Smooth muscle cell (in vitro differentiated cells): Measurements from ENCODE around the gene NFYC. TPM values are rescaled to one million over a fixed set of nuclear protein-coding genes. Genes with fewer than 3 reads are reported as not detected.

Experiments used
- DNase-seq: peaks from one replicate; lab custom pipeline; 2025; ENCODE audit not compliant: unreplicated experiment; lab: John Stamatoyannopoulos, UW
- H2AFZ ChIP-seq: fragments of 200-600 bp; sonication (generic); 2 replicates; pipeline ENCODE4 v1.6.0; 2016; ENCODE audit warnings: antibody characterized with exemption, low read depth, mild to moderate bottlenecking
- H3F3A ChIP-seq: fragments of 200-600 bp; sonication (generic); 2 replicates; pipeline ENCODE4 v1.6.0; 2017; ENCODE audit warnings: antibody characterized with exemption, low read depth
- H3K27ac ChIP-seq: fragments of 200-600 bp; sonication (generic); 2 replicates; pipeline ENCODE4 v1.5.1; 2016; ENCODE audit warnings: low read depth, mild to moderate bottlenecking
- H3K27me3 ChIP-seq: fragments of 200-600 bp; sonication (generic); 2 replicates; pipeline ENCODE4 v1.6.1; 2016; ENCODE audit warnings: low read depth, mild to moderate bottlenecking
- H3K36me3 ChIP-seq: fragments of 200-600 bp; sonication (generic); 2 replicates; pipeline ENCODE4 v1.5.1; 2016; ENCODE audit warnings: low read depth
- H3K4me1 ChIP-seq: fragments of 200-600 bp; sonication (generic); 2 replicates; pipeline ENCODE4 v1.5.1; 2016; ENCODE audit warnings: low read depth
- H3K4me2 ChIP-seq: fragments of 200-600 bp; sonication (generic); 2 replicates; pipeline ENCODE4 v1.6.0; 2016; ENCODE audit warnings: mild to moderate bottlenecking
- H3K4me3 ChIP-seq: fragments of 200-600 bp; sonication (generic); 2 replicates; pipeline ENCODE4 v1.5.1; 2016; ENCODE audit warnings: mild to moderate bottlenecking
- H3K79me2 ChIP-seq: fragments of 200-600 bp; sonication (generic); 2 replicates; pipeline ENCODE4 v1.6.0; 2016; ENCODE audit warnings: low read depth, mild to moderate bottlenecking
- H3K9ac ChIP-seq: fragments of 200-600 bp; sonication (generic); 2 replicates; pipeline ENCODE4 v1.6.0; 2016; ENCODE audit warnings: low read depth
- H3K9me3 ChIP-seq: fragments of 200-600 bp; sonication (generic); replicated peaks from 2 replicates; pipeline ENCODE4 v1.5.1; 2016; ENCODE audit warnings: low read depth
- H4K20me1 ChIP-seq: fragments of 200-600 bp; sonication (generic); 2 replicates; pipeline ENCODE4 v1.6.0; 2016; ENCODE audit warnings: low read depth
- WGBS: methylation state at CpG from one replicate; pipeline ENCODE4 v1.1.7; 2016; ENCODE audit warnings: low lambda C conversion rate; 5-methylcytosine and 5-hydroxymethylcytosine counted together
- polyA plus RNA-seq: library from polyadenylated mRNA; unstranded; fragments of >200 nt; fragmentation: Nextera tagmentation; extraction: Ambion mirVana; gene quantifications from 2 replicates; pipeline ENCODE4 v1.2.1, GENCODE V29; 2016
- total RNA-seq: library from RNA; depleted of rRNA; stranded (reverse); fragments of >200 nt; gene quantifications from 2 replicates; pipeline ENCODE4 v1.2.3, GENCODE V29; 2014
- TF ChIP-seq, protein P1 (sequence below): fragments of 200-600 bp; sonication (generic); IDR thresholded peaks from 2 replicates; pipeline ENCODE4 v1.5.1; 2017; ENCODE audit warnings: borderline replicate concordance, mild to moderate bottlenecking, antibody characterized with exemption; ENCODE audit not compliant: insufficient read depth, poor library complexity, severe bottlenecking

Gene NFYC
- total and polyA plus RNA-seq, 2 experiments from 2014 or later = 18.1 to 28.6 TPM

DNA sequence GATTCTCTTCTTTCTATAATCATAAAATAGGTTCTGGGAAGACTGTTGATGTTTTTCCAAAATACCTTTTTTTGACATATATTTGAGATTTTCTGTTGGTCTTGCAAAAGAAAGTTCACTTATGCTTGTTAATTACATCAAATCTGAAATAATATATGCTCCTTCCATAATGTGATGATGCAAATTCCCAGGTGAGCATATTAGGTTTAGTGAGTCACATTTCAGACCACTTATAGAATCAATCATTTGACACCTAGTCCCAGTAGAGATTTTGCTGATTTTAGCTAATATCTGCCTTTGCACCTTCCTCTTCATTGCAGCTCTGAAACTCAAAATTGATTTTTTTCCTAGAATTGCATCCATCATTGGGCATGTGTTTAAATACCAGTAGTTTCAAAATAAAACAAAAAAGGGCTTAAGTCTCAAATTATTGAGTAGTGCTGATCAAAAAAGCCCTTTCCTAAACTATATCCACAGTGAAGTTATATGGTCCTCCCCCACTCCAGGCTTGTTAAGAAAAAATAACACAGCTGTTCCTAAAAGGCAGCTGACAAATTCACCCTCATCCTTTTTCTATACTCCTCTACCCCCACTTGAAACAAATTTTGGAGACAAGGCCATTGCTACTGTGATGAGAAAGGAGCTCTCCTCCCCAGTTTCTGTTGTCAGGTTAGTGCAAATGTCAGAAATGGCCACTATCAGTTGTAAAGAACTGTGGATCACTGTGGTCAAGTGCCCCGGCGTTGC lies 55.0 kb downstream of the NFYC start:
- no peak overlapping the region for H3K9ac ChIP-seq
- no peaks in the 10 kb centered on the region for H3K9me3 ChIP-seq
- no peak overlapping the region for H3K4me3 ChIP-seq
- peaks cover 99% of the 10 kb centered on the region for H4K20me1 ChIP-seq
- TF ChIP-seq, protein P1, sequence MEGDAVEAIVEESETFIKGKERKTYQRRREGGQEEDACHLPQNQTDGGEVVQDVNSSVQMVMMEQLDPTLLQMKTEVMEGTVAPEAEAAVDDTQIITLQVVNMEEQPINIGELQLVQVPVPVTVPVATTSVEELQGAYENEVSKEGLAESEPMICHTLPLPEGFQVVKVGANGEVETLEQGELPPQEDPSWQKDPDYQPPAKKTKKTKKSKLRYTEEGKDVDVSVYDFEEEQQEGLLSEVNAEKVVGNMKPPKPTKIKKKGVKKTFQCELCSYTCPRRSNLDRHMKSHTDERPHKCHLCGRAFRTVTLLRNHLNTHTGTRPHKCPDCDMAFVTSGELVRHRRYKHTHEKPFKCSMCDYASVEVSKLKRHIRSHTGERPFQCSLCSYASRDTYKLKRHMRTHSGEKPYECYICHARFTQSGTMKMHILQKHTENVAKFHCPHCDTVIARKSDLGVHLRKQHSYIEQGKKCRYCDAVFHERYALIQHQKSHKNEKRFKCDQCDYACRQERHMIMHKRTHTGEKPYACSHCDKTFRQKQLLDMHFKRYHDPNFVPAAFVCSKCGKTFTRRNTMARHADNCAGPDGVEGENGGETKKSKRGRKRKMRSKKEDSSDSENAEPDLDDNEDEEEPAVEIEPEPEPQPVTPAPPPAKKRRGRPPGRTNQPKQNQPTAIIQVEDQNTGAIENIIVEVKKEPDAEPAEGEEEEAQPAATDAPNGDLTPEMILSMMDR = no peak
- DNase-seq = no peak
- 71% methylated on average over 2 of the region's 2 CpGs for WGBS
- H3K27me3 ChIP-seq = no peaks in the 10 kb centered on the region
- H3K36me3 ChIP-seq = no peaks in the 10 kb centered on the region
- H3K4me2 ChIP-seq = no peak overlapping the region
- peaks cover 8% of the 10 kb centered on the region for H3K4me1 ChIP-seq
- H2AFZ ChIP-seq = no peak overlapping the region
- peaks cover 8% of the 10 kb centered on the region for H3F3A ChIP-seq
- H3K79me2 ChIP-seq = no peaks in the 10 kb centered on the region
- no peak overlapping the region for H3K27ac ChIP-seq

DNA sequence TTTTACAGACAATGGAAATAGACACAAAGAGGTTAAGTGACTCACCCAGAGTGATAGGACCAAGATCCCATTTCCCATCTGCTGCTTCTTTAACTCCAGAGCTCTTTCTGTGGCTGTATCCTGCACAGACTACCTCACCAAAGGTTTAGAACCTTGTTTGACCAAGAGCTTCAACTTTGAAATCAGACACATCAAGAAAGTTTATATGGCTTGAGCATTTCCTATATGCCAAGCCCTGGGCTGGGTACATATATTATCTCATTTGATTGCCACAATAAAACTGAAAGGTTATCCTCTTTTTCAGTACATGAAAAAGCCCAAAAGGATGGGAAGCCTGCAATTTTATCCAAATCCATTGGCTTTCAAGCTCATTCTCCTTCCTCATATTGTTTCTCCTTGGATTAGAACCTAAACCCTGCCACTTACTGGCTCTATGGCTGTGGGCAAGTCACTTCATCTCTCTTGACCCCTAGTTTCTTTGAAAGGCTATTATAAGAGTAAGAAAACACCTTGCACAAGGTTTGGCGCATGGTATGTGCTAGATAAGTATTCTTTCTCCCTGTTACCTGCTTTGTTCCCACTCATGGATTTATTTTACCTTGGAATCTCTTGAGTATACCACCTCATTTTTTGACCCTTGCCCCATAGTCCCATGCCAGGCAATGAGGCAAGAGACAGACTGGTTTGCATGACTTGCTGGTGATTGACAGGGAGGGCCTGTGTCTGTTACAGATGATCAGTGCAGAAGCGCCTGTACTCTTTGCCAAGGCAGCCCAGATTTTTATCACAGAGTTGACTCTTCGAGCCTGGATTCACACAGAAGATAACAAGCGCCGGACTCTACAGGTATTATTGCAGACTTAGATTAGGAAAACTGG lies 57.6 kb downstream of the NFYC start:
- no peaks in the 10 kb centered on the region for H3K27me3 ChIP-seq
- no peaks in the 10 kb centered on the region for H3K79me2 ChIP-seq
- H3K36me3 ChIP-seq = peaks cover 7% of the 10 kb centered on the region
- peaks cover 96% of the 10 kb centered on the region for H4K20me1 ChIP-seq
- no peak overlapping the region for H2AFZ ChIP-seq
- TF ChIP-seq, protein P1 = no peak
- no peak overlapping the region for H3K27ac ChIP-seq
- WGBS = 89% methylated on average over 5 of the region's 5 CpGs
- no peaks in the 10 kb centered on the region for H3F3A ChIP-seq
- DNase-seq = no peak
- H3K4me1 ChIP-seq = peaks cover 8% of the 10 kb centered on the region
- no peaks in the 10 kb centered on the region for H3K9me3 ChIP-seq
- no peak overlapping the region for H3K4me3 ChIP-seq
- no peak overlapping the region for H3K4me2 ChIP-seq
- H3K9ac ChIP-seq = no peak overlapping the region

DNA sequence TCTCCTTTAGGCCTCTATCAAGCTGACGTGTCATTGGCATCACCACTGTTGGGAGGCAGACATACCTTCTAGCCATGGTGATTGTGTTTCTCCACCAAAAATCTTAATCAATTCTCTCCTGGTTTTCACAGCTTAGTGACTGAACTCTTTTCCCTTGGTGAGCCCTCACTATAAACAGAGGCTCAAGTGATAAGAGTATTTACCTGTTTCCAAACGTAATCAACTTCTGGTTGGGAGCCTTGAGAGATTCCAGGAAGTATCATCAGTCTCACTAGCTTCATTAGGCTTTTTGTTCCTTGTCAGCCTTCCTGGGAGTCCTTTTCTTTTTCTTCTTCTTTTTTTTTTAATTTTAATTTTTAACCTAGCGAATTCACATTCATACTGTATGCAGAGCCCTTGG lies 58.3 kb downstream of the NFYC start:
- Histone ChIP-seq H3K9me3 (no peaks in the 10 kb centered on the region), H3K4me3 (no peak overlapping the region), H3K4me2 (peak overlapping the region; percentile 62), H4K20me1 (peaks cover 96% of the 10 kb centered on the region), H3K27me3 (no peaks in the 10 kb centered on the region), H3F3A (no peaks in the 10 kb centered on the region), H3K79me2 (no peaks in the 10 kb centered on the region), H2AFZ (no peak overlapping the region), H3K27ac (peak overlapping the region; percentile 71), H3K9ac (no peak overlapping the region), H3K4me1 (peaks cover 8% of the 10 kb centered on the region), H3K36me3 (peaks cover 12% of the 10 kb centered on the region)
- 90% methylated on average over 3 of the region's 3 CpGs for WGBS
- no peak for DNase-seq
- TF ChIP-seq, protein P1 = no peak
